ENCODE data around the gene PTK6.
"Not testable (repeated sequence)": the region's sequence is repeated elsewhere in the genome, so short reads cannot be mapped to it uniquely, and the experiment has no call there.

PTK6 gene

GRCh38 chr20:63491078-63491477 is 46.1 kb downstream of the PTK6 start:
- no peak for DNase-seq

- no peak for DNase-seq
These were observed 46.8 kb downstream of the PTK6 start for GRCh38 chr20:63490416-63490815.

- no peak for DNase-seq
These were observed 48.6 kb downstream of the PTK6 start for GRCh38 chr20:63488315-63489251.

- DNase-seq = no peak
These were observed 49.4 kb downstream of the PTK6 start for GRCh38 chr20:63487781-63488241.

GRCh38 chr20:63487116-63487764 is 49.9 kb downstream of the PTK6 start:
- no peak for DNase-seq

- no peak for DNase-seq
These were observed 50.8 kb downstream of the PTK6 start for GRCh38 chr20:63486300-63486855.

- DNase-seq = no peak
These were observed 52.3 kb downstream of the PTK6 start for GRCh38 chr20:63484651-63485403.

- DNase-seq = no peak
These were observed 52.9 kb downstream of the PTK6 start for GRCh38 chr20:63484236-63484635.

GRCh38 chr20:63483834-63484233 is 53.3 kb downstream of the PTK6 start:
- DNase-seq = no peak

- DNase-seq = no peak
These were observed 55.1 kb downstream of the PTK6 start for GRCh38 chr20:63482021-63482587.

GRCh38 chr20:63481503-63481902 is 55.7 kb downstream of the PTK6 start:
- DNase-seq = no peak

GRCh38 chr20:63479695-63480419 is 57.3 kb downstream of the PTK6 start:
- DNase-seq = not testable (repeated sequence)

GRCh38 chr20:63478346-63479302 is 58.6 kb downstream of the PTK6 start:
- no peak for DNase-seq

Data from stimulated activated CD4-positive, alpha-beta T cell treated with anti-CD3 and anti-CD28 coated beads, Interleukin-4, amount 100 ng/mL, for 24 hours (primary cell).